CD4-positive, alpha-beta memory T cell (primary cell): ENCODE data around the gene LCN1. TPM values are rescaled to one million over a fixed set of nuclear protein-coding genes. Genes with fewer than 3 reads are reported as not detected.

Experiments
- CTCF ChIA-PET: fragments of 350-600 bp; sonication (Branson Sonifier 250); formaldehyde crosslinking; loops from one replicate; lab custom pipeline; 2021; ENCODE audit warnings: inconsistent platforms; ENCODE audit not compliant: partially characterized antibody; lab: Charles Lee
- POLR2A ChIA-PET: fragments of 350-600 bp; sonication (Branson Sonifier 250); formaldehyde crosslinking; loops from one replicate; lab custom pipeline; 2021; ENCODE audit not compliant: partially characterized antibody; lab: Charles Lee
- DNase-seq, 5 donors: peaks; one replicate each; pipeline versions ENCODE4 v3.0.0 to v3.0.0-alpha.2; 2020 to 2022; ENCODE audit warnings: mixed read lengths in 1 of 5
- H3K27ac ChIP-seq: one replicate; pipeline ENCODE4 v1.7.0; 2013; ENCODE audit warnings: low read depth, low read length
- H3K27me3 ChIP-seq: 2 replicates; pipeline ENCODE4 v1.7.0; 2013; ENCODE audit warnings: mild to moderate bottlenecking, low read length, moderate library complexity; ENCODE audit not compliant: insufficient read depth
- H3K36me3 ChIP-seq: 2 replicates; pipeline ENCODE4 v1.7.0; 2013; ENCODE audit warnings: mild to moderate bottlenecking, low read length, moderate library complexity; ENCODE audit not compliant: insufficient read depth
- H3K4me1 ChIP-seq: 2 replicates; pipeline ENCODE4 v1.7.0; 2013; ENCODE audit warnings: mild to moderate bottlenecking, low read length, moderate library complexity; ENCODE audit not compliant: insufficient read depth
- H3K4me3 ChIP-seq, 2 donors: one replicate each; pipeline ENCODE4 v1.7.0; 2013; ENCODE audit warnings: low read length in 2 of 2, mild to moderate bottlenecking in 1 of 2
- H3K9me3 ChIP-seq, 2 donors: one replicate each; pipeline ENCODE4 v1.7.0; 2013; ENCODE audit warnings: low read length in 2 of 2, control low read depth in 1 of 2; ENCODE audit not compliant: control insufficient read depth in 1 of 2
- H3K27ac Mint-ChIP-seq, 7 donors: one replicate each; pipeline ENCODE4 v1.8.0; 2020 to 2021; ENCODE audit warnings: mixed read lengths in 7 of 7, mild to moderate bottlenecking in 6 of 7, inconsistent platforms in 3 of 7, moderate library complexity in 3 of 7
- H3K27me3 Mint-ChIP-seq, 2 donors: one replicate each; pipeline ENCODE4 v1.8.0; 2020 to 2021; ENCODE audit warnings: mixed read lengths in 2 of 2
- H3K36me3 Mint-ChIP-seq, 2 donors: one replicate each; pipeline ENCODE4 v1.8.0; 2020 to 2021; ENCODE audit warnings: mixed read lengths in 2 of 2, inconsistent platforms in 1 of 2, mild to moderate bottlenecking in 1 of 2
- H3K4me1 Mint-ChIP-seq, 4 donors: one replicate each; pipeline ENCODE4 v1.8.0; 2020 to 2021; ENCODE audit warnings: mixed read lengths in 4 of 4, mild to moderate bottlenecking in 1 of 4
- H3K4me3 Mint-ChIP-seq, 8 donors: one replicate each; pipeline ENCODE4 v1.8.0; 2020 to 2021; ENCODE audit warnings: mixed read lengths in 8 of 8, mild to moderate bottlenecking in 7 of 8, moderate library complexity in 6 of 8, inconsistent platforms in 3 of 8
- H3K9me3 Mint-ChIP-seq, 8 donors: one replicate each; pipeline ENCODE4 v1.8.0; 2020 to 2021; ENCODE audit warnings: mixed read lengths in 8 of 8, mild to moderate bottlenecking in 5 of 8, inconsistent platforms in 3 of 8, moderate library complexity in 1 of 8
- intact Hi-C: fragments of 100-400 bp; cut with micrococcal nuclease; formaldehyde crosslinking; loops from one replicate; pipeline ENCODE4 v1.15.1; 2023
- polyA plus RNA-seq, 2 donors: library from polyadenylated mRNA; unstranded; fragments of 300-500 nt; fragmentation: Illumina TruSeq; gene quantifications; one replicate each; pipeline ENCODE4 v1.2.3, GENCODE V29; 2021
- total RNA-seq, 2 experiments: library from RNA; stranded (reverse); gene quantifications; one replicate each; pipeline ENCODE4 v1.2.3, GENCODE V29; 2021

The LCN1 gene
- total and polyA plus RNA-seq, 4 experiments from 2014 or later = not detected

DNA sequence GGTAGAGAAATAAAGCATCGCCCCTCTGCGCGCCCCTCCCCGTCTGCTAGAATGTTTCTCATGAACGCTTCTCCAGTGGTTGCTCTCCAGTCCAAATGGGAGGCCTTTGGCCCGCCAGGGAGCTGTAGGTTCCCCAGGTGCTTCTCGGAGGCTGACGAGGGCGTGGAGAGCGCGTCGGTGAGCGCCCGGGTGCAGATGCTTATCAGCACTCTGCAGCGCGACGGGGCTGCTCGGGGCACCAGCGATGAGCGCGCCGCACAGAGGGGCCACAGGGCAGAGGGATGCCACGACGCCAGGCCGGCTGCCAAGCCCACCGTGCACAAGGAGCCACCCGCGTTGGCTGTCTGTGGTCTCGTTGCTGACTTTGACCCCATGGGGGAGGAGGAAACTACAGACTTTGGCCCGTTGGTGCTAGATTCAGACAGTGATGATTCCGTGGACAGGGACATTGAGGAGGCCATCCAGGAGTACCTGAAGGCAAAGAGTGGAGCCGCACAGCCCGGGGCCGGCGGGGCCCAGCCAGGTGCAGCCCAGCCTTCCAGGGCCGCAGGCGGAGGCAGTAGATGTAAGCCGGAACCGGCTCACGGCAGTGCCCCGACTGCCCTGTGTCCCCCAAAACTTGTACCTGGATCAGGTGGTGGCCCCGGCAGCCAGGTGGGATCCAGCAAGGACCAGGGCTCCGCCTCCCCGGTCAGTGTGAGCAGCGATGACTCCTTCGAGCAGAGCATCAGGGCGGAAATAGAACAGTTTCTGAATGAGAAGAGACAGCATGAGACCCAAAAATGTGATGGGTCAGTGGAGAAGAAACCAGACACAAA is 36.6 kb upstream of the LCN1 start:
- Histone ChIP-seq H3K4me1 (peaks cover 16% of the 10 kb centered on the region), H3K9me3 (no peaks in the 10 kb centered on the region), H3K4me3 (no peak overlapping the region), H3K36me3 (no peaks in the 10 kb centered on the region), H3K27me3 (peaks cover 16% of the 10 kb centered on the region), H3K27ac (no peak overlapping the region)
- ChIA-PET POLR2A (no interaction called here), CTCF (interaction anchor here (1.5 kb wide), 1 partner anchor 20 kb away, joined by 4 read pairs; no protein-coding TSS in a partner anchor)
- Mint-ChIP-seq H3K9me3 (no peaks in the 10 kb centered on the region), H3K27ac (no peak overlapping the region), H3K4me1 (peaks cover 0 to 7% (median 6%) of the 10 kb centered on the region in 4 donors), H3K27me3 (peaks cover 11% of the 10 kb centered on the region in 2 donors), H3K36me3 (no peaks in the 10 kb centered on the region), H3K4me3 (no peak overlapping the region)
- intact Hi-C loops = no loop called here
- no peak for DNase-seq

DNA sequence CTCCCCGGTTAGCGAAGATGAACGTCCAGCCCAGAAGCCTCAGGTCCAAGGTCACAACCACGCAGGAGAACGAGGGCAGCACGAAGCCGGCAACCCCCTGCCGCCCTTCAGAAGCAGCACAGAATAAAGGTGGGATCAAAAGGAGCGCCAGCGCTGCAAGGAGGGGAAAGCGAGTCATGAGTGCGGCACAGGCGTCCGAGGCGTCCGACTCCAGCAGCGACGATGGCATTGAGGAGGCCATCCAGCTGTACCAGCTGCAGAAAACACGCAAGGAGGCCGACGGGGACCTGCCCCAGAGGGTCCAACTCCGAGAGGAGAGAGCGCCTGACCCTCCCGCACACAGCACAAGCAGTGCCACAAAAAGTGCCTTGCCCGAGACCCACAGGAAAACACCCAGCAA is 35.9 kb upstream of the LCN1 start:
- peaks cover 11% of the 10 kb centered on the region in 2 donors for H3K27me3 Mint-ChIP-seq
- POLR2A ChIA-PET = no interaction called here
- CTCF ChIA-PET = no interaction called here

DNA sequence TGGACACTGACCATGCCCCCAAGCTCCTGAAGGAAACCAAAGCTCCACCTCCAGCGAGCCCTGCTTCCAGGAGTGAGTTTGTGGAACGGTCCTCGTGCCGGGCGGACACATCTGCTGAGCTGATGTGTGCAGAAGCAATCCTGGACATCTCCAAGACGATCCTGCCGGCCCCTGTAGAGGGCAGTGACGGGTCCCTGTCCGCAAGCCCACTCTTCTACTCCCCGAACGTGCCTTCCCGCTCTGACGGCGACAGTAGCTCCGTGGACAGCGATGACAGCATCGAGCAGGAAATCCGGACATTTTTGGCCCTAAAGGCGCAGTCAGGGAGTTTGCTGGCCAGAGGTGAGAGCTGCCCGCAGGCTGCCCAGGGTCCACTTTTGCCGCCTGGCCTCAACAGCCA is 35.4 kb upstream of the LCN1 start:
- Histone ChIP-seq H3K27ac (no peak overlapping the region), H3K27me3 (peaks cover 13% of the 10 kb centered on the region), H3K4me3 (no peak overlapping the region), H3K9me3 (no peaks in the 10 kb centered on the region), H3K4me1 (peaks cover 11% of the 10 kb centered on the region), H3K36me3 (no peaks in the 10 kb centered on the region)
- H3K27ac Mint-ChIP-seq = no peak overlapping the region
- peaks cover 11% of the 10 kb centered on the region in 2 donors for H3K27me3 Mint-ChIP-seq
- H3K9me3 Mint-ChIP-seq = no peaks in the 10 kb centered on the region
- ChIA-PET POLR2A (no interaction called here), CTCF (no interaction called here)
- H3K4me3 Mint-ChIP-seq = no peak overlapping the region
- H3K36me3 Mint-ChIP-seq = no peaks in the 10 kb centered on the region
- H3K4me1 Mint-ChIP-seq = peaks cover 0 to 7% (median 4%) of the 10 kb centered on the region in 4 donors
- intact Hi-C loops = no loop called here
- DNase-seq = no peak

More for the DNA sequence above, 35.9 kb upstream of the LCN1 start:
- Histone ChIP-seq H3K27ac (no peak overlapping the region), H3K4me3 (no peak overlapping the region), H3K4me1 (peaks cover 16% of the 10 kb centered on the region), H3K27me3 (peaks cover 16% of the 10 kb centered on the region), H3K9me3 (no peaks in the 10 kb centered on the region), H3K36me3 (no peaks in the 10 kb centered on the region)
- H3K27ac Mint-ChIP-seq = no peak overlapping the region
- intact Hi-C loops = no loop called here
- H3K36me3 Mint-ChIP-seq = no peaks in the 10 kb centered on the region
- peaks cover 0 to 7% (median 6%) of the 10 kb centered on the region in 4 donors for H3K4me1 Mint-ChIP-seq
- DNase-seq = no peak
- H3K9me3 Mint-ChIP-seq = no peaks in the 10 kb centered on the region
- H3K4me3 Mint-ChIP-seq = no peak overlapping the region

DNA sequence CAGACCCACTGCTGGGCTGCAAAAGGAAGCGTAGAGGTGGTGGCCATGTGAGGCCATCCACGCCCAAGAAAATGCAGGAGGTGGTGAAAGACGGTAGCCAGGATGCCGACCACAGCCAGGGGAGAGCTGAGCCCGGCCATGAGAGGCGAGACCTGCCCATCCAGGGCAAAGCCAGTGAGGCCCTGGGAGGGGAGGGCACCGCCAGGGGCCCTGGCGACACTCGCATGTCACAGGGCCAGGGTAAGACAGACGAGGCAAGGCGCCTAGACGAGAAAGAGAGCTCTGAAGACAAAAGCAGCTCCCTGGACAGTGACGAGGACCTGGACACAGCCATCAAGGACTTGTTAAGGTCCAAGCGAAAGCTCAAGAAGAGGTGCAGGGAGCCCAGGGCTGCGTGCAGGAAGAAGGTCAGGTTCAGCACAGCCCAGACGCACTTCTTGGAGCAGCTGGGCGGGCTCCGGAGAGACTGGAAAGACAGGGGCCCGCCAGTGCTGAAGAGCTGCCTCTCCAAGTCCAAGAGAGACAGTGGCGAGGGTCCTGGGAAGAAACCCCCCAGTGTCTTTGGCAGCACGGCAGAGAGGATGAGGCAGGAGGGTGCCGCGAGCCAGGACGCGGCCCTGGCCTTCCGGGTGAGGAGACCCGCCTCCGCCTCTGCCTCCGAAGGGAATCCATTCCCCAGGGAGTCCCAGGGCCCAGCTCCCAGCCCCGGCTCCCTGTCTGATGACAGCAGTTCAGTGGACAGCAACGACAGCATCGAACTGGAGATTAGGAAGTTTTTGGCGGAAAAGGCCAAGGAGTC is 34.8 kb upstream of the LCN1 start:
- Mint-ChIP-seq H3K4me3 (no peak overlapping the region), H3K9me3 (no peaks in the 10 kb centered on the region), H3K27ac (no peak overlapping the region), H3K27me3 (peaks cover 9 to 11% of the 10 kb centered on the region in 2 donors), H3K4me1 (peaks cover 0 to 7% (median 2%) of the 10 kb centered on the region in 4 donors), H3K36me3 (no peaks in the 10 kb centered on the region)
- intact Hi-C loops = no loop called here
- DNase-seq = no peak
- Histone ChIP-seq H3K27ac (no peak overlapping the region), H3K27me3 (peaks cover 13% of the 10 kb centered on the region), H3K36me3 (no peaks in the 10 kb centered on the region), H3K9me3 (no peaks in the 10 kb centered on the region), H3K4me1 (peaks cover 6% of the 10 kb centered on the region), H3K4me3 (no peak overlapping the region)
- POLR2A ChIA-PET = no interaction called here
- CTCF ChIA-PET = no interaction called here

DNA sequence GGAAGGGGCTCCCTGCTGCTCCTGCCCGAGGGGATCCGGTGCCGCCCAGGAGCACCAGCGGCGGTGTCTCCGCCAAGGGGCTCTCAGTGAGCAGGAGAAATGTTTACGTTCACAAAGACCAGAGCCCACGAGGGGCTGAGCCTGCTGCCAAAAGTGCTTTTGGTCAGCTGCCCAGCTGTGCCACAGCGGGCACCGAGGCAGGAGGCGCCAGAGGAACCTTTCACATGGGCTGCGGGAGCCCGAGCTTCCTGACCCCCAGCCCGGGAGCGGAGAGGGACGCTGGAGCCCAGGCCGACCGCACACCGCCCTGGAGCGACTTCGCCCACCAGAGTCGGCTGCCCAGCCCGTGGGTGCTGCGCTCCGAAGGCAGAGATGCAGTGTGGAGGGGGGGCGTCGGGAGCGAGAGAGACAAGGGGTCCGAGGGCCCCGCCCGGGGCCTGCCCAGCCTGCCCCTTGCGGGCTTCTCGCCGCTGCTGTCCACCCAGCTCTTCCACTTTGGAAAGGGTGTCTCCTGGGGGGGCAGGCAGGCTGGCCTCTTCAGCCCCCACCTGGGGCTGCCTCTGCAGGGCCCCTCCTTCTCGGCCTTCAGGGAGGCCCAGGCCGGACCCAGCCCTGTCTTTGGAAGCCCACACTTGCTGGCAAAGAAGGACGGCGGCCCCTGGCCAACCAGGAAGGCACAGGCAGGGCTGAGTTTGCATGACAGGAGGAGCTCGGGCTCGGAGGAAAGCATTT is 33.8 kb upstream of the LCN1 start:
- ChIA-PET POLR2A (no interaction called here), CTCF (no interaction called here)
- Histone ChIP-seq H3K27ac (no peak overlapping the region), H3K36me3 (no peaks in the 10 kb centered on the region), H3K4me3 (no peak overlapping the region), H3K9me3 (no peaks in the 10 kb centered on the region), H3K4me1 (no peaks in the 10 kb centered on the region), H3K27me3 (peaks cover 6% of the 10 kb centered on the region)
- Mint-ChIP-seq H3K27me3 (peaks cover 4 to 7% of the 10 kb centered on the region in 2 donors), H3K4me3 (no peak overlapping the region), H3K27ac (no peak overlapping the region), H3K4me1 (no peaks in the 10 kb centered on the region), H3K9me3 (no peaks in the 10 kb centered on the region), H3K36me3 (no peaks in the 10 kb centered on the region)
- DNase-seq = no peak
- intact Hi-C loops = no loop called here

DNA sequence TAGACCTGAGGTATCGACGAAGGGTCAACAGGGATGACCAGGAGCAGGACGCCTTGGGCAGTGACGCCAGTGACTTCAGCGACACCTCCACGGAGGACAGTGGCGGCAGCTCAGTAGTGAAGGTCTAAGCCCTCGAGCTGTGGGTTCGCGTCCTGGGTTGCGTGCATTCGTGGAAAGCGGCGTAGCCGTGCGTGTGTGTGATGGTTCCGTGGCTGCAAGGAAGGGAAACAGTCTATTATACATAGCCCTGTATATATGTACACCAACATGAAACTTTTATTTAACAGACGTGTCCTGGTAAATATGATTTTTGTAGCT is 33.3 kb upstream of the LCN1 start:
- no peaks in the 10 kb centered on the region for H3K4me1 ChIP-seq
- peaks cover 6% of the 10 kb centered on the region for H3K27me3 ChIP-seq
- intact Hi-C loops = no loop called here
- Mint-ChIP-seq H3K4me3 (no peak overlapping the region), H3K4me1 (no peaks in the 10 kb centered on the region), H3K27ac (no peak overlapping the region), H3K36me3 (no peaks in the 10 kb centered on the region), H3K27me3 (peaks cover 4% of the 10 kb centered on the region in 2 donors), H3K9me3 (no peaks in the 10 kb centered on the region)
- POLR2A ChIA-PET = no interaction called here
- no peaks in the 10 kb centered on the region for H3K36me3 ChIP-seq
- no peak for DNase-seq
- no peak overlapping the region for H3K27ac ChIP-seq
- CTCF ChIA-PET = no interaction called here
- no peak overlapping the region for H3K4me3 ChIP-seq
- no peaks in the 10 kb centered on the region for H3K9me3 ChIP-seq

DNA sequence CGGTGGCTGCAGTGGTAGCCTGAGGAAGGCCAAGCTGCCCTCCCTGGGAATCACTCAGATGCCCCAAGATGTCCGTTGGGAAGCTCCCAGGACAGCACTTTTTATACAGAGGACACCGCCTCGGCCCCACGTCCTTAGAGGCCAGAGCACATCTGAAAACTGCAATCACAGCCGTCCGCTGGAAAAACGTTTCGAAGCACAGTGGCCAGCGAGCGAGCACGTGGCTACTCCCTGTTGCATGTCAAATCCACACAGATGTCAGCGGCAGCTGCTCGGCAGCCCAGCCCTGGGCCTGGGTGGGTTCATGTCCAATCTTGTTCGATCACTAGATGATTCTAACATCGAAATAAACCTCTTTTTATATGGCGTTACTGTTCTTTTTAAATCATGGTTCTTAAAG is 32.7 kb upstream of the LCN1 start:
- intact Hi-C loops = no loop called here
- Mint-ChIP-seq H3K36me3 (no peaks in the 10 kb centered on the region), H3K27me3 (peaks cover 0 to 4% of the 10 kb centered on the region in 2 donors), H3K4me1 (no peaks in the 10 kb centered on the region), H3K27ac (no peak overlapping the region), H3K4me3 (no peak overlapping the region), H3K9me3 (no peaks in the 10 kb centered on the region)
- peaks cover 1% of the 10 kb centered on the region for H3K27me3 ChIP-seq
- no peak overlapping the region for H3K27ac ChIP-seq
- no peaks in the 10 kb centered on the region for H3K4me1 ChIP-seq
- DNase-seq = no peak
- no peak overlapping the region for H3K4me3 ChIP-seq
- no peaks in the 10 kb centered on the region for H3K36me3 ChIP-seq
- H3K9me3 ChIP-seq = no peaks in the 10 kb centered on the region
- POLR2A ChIA-PET = no interaction called here
- CTCF ChIA-PET = no interaction called here
